ENCODE data around the gene ZNF302.

Gene ZNF302

GRCh38 chr19:34707661-34708060, 30.2 kb downstream of the ZNF302 start:
- no peaks in the 10 kb centered on the region for H3K9me3 ChIP-seq (ENCODE audit: low read length)
- no peaks in the 10 kb centered on the region for H3K36me3 ChIP-seq (ENCODE audit: insufficient read depth, low read length)
- no peak overlapping the region for H3K9ac ChIP-seq (ENCODE audit: low read length)
- no peaks in the 10 kb centered on the region for H3K27me3 ChIP-seq (ENCODE audit: control insufficient read depth in 1 of 2, insufficient read depth in 2 of 2, low read length in 2 of 2)
- H3K4me1 ChIP-seq (ENCODE audit: insufficient read depth, low read length) = no peaks in the 10 kb centered on the region
- H3K4me3 ChIP-seq (ENCODE audit: low read depth in 1 of 2, low read length in 2 of 2) = no peak overlapping the region
- H3K27ac ChIP-seq (ENCODE audit: low read depth, low read length) = no peak overlapping the region

GRCh38 chr19:34711890-34712289, 34.4 kb downstream of the ZNF302 start:
- peaks cover 4% of the 10 kb centered on the region for H3K9me3 ChIP-seq (ENCODE audit: low read length)

GRCh38 chr19:34712395-34713261, 35.1 kb downstream of the ZNF302 start:
- Histone ChIP-seq H3K9ac (ENCODE audit: low read length) (no peak overlapping the region), H3K27me3 (ENCODE audit: control insufficient read depth in 1 of 2, insufficient read depth in 2 of 2, low read length in 2 of 2) (no peaks in the 10 kb centered on the region), H3K36me3 (ENCODE audit: insufficient read depth, low read length) (no peaks in the 10 kb centered on the region), H3K9me3 (ENCODE audit: low read length) (peaks cover 4% of the 10 kb centered on the region), H3K4me3 (ENCODE audit: low read depth in 1 of 2, low read length in 2 of 2) (no peak overlapping the region), H3K4me1 (ENCODE audit: insufficient read depth, low read length) (no peaks in the 10 kb centered on the region), H3K27ac (ENCODE audit: low read depth, low read length) (no peak overlapping the region)

More at GRCh38 chr19:34711890-34712289, 34.4 kb downstream of the ZNF302 start:
- Histone ChIP-seq H3K9ac (ENCODE audit: low read length) (no peak overlapping the region), H3K4me1 (ENCODE audit: insufficient read depth, low read length) (no peaks in the 10 kb centered on the region), H3K27me3 (ENCODE audit: control insufficient read depth in 1 of 2, insufficient read depth in 2 of 2, low read length in 2 of 2) (no peaks in the 10 kb centered on the region), H3K4me3 (ENCODE audit: low read depth in 1 of 2, low read length in 2 of 2) (no peak overlapping the region), H3K36me3 (ENCODE audit: insufficient read depth, low read length) (no peaks in the 10 kb centered on the region), H3K27ac (ENCODE audit: low read depth, low read length) (no peak overlapping the region)

- no peaks in the 10 kb centered on the region for H3K27me3 ChIP-seq (ENCODE audit: control insufficient read depth in 1 of 2, insufficient read depth in 2 of 2, low read length in 2 of 2)
- no peaks in the 10 kb centered on the region for H3K36me3 ChIP-seq (ENCODE audit: insufficient read depth, low read length)
Measured at GRCh38 chr19:34713262-34713637, 35.8 kb downstream of the ZNF302 start.

GRCh38 chr19:34715357-34715756, 37.9 kb downstream of the ZNF302 start:
- no peaks in the 10 kb centered on the region for H3K36me3 ChIP-seq (ENCODE audit: insufficient read depth, low read length)
- no peaks in the 10 kb centered on the region for H3K27me3 ChIP-seq (ENCODE audit: control insufficient read depth in 1 of 2, insufficient read depth in 2 of 2, low read length in 2 of 2)
- no peaks in the 10 kb centered on the region for H3K4me1 ChIP-seq (ENCODE audit: insufficient read depth, low read length)
- H3K4me3 ChIP-seq (ENCODE audit: low read depth in 1 of 2, low read length in 2 of 2) = no peak overlapping the region
- H3K9ac ChIP-seq (ENCODE audit: low read length) = no peak overlapping the region
- H3K27ac ChIP-seq (ENCODE audit: low read depth, low read length) = no peak overlapping the region
- H3K9me3 ChIP-seq (ENCODE audit: low read length) = peaks cover 4% of the 10 kb centered on the region

More at GRCh38 chr19:34713262-34713637, 35.8 kb downstream of the ZNF302 start:
- no peak overlapping the region for H3K4me3 ChIP-seq (ENCODE audit: low read depth in 1 of 2, low read length in 2 of 2)
- no peak overlapping the region for H3K27ac ChIP-seq (ENCODE audit: low read depth, low read length)
- H3K9me3 ChIP-seq (ENCODE audit: low read length) = peaks cover 4% of the 10 kb centered on the region
- H3K4me1 ChIP-seq (ENCODE audit: insufficient read depth, low read length) = no peaks in the 10 kb centered on the region
- H3K9ac ChIP-seq (ENCODE audit: low read length) = no peak overlapping the region

GRCh38 chr19:34722353-34722752, 44.9 kb downstream of the ZNF302 start:
- Histone ChIP-seq H3K27ac (ENCODE audit: low read depth, low read length) (no peak overlapping the region), H3K4me3 (ENCODE audit: low read depth in 1 of 2, low read length in 2 of 2) (no peak overlapping the region), H3K9me3 (ENCODE audit: low read length) (no peaks in the 10 kb centered on the region), H3K27me3 (ENCODE audit: control insufficient read depth in 1 of 2, insufficient read depth in 2 of 2, low read length in 2 of 2) (no peaks in the 10 kb centered on the region), H3K9ac (ENCODE audit: low read length) (no peak overlapping the region), H3K36me3 (ENCODE audit: insufficient read depth, low read length) (no peaks in the 10 kb centered on the region), H3K4me1 (ENCODE audit: insufficient read depth, low read length) (no peaks in the 10 kb centered on the region)

GRCh38 chr19:34725400-34725799, 47.9 kb downstream of the ZNF302 start:
- no peak overlapping the region for H3K9ac ChIP-seq (ENCODE audit: low read length)
- H3K9me3 ChIP-seq (ENCODE audit: low read length) = no peaks in the 10 kb centered on the region
- no peaks in the 10 kb centered on the region for H3K4me1 ChIP-seq (ENCODE audit: insufficient read depth, low read length)

GRCh38 chr19:34731019-34731829, 53.7 kb downstream of the ZNF302 start:
- Histone ChIP-seq H3K9me3 (ENCODE audit: low read length) (no peaks in the 10 kb centered on the region), H3K4me3 (ENCODE audit: low read depth in 1 of 2, low read length in 2 of 2) (no peak overlapping the region), H3K27ac (ENCODE audit: low read depth, low read length) (no peak overlapping the region), H3K9ac (ENCODE audit: low read length) (no peak overlapping the region), H3K36me3 (ENCODE audit: insufficient read depth, low read length) (peaks cover 7% of the 10 kb centered on the region), H3K27me3 (ENCODE audit: control insufficient read depth in 1 of 2, insufficient read depth in 2 of 2, low read length in 2 of 2) (no peaks in the 10 kb centered on the region), H3K4me1 (ENCODE audit: insufficient read depth, low read length) (peaks cover 24% of the 10 kb centered on the region)

More at GRCh38 chr19:34725400-34725799, 47.9 kb downstream of the ZNF302 start:
- H3K27me3 ChIP-seq (ENCODE audit: control insufficient read depth in 1 of 2, insufficient read depth in 2 of 2, low read length in 2 of 2) = no peaks in the 10 kb centered on the region
- H3K27ac ChIP-seq (ENCODE audit: low read depth, low read length) = no peak overlapping the region
- no peaks in the 10 kb centered on the region for H3K36me3 ChIP-seq (ENCODE audit: insufficient read depth, low read length)
- H3K4me3 ChIP-seq (ENCODE audit: low read depth in 1 of 2, low read length in 2 of 2) = no peak overlapping the region

- Histone ChIP-seq H3K36me3 (ENCODE audit: insufficient read depth, low read length) (peaks cover 8% of the 10 kb centered on the region), H3K27me3 (ENCODE audit: control insufficient read depth in 1 of 2, insufficient read depth in 2 of 2, low read length in 2 of 2) (no peaks in the 10 kb centered on the region), H3K4me1 (ENCODE audit: insufficient read depth, low read length) (peaks cover 26% of the 10 kb centered on the region), H3K9ac (ENCODE audit: low read length) (no peak overlapping the region), H3K27ac (ENCODE audit: low read depth, low read length) (no peak overlapping the region), H3K9me3 (ENCODE audit: low read length) (no peaks in the 10 kb centered on the region), H3K4me3 (ENCODE audit: low read depth in 1 of 2, low read length in 2 of 2) (no peak overlapping the region)
Measured at GRCh38 chr19:34731964-34732363, 54.5 kb downstream of the ZNF302 start.

- peaks cover 3% of the 10 kb centered on the region for H3K9me3 ChIP-seq (ENCODE audit: low read length)
- H3K4me3 ChIP-seq (ENCODE audit: low read depth in 1 of 2, low read length in 2 of 2) = peak overlapping the region; percentile 88 to 91
- peaks cover 26% of the 10 kb centered on the region for H3K4me1 ChIP-seq (ENCODE audit: insufficient read depth, low read length)
- peak overlapping the region; percentile 85 for H3K27ac ChIP-seq (ENCODE audit: low read depth, low read length)
- no peaks in the 10 kb centered on the region for H3K27me3 ChIP-seq (ENCODE audit: control insufficient read depth in 1 of 2, insufficient read depth in 2 of 2, low read length in 2 of 2)
- H3K9ac ChIP-seq (ENCODE audit: low read length) = no peak overlapping the region
- peaks cover 12% of the 10 kb centered on the region for H3K36me3 ChIP-seq (ENCODE audit: insufficient read depth, low read length)
Measured at GRCh38 chr19:34732612-34733211, 55.2 kb downstream of the ZNF302 start.

GRCh38 chr19:34733266-34733745, 55.8 kb downstream of the ZNF302 start:
- peak overlapping the region; percentile 85 for H3K27ac ChIP-seq (ENCODE audit: low read depth, low read length)
- peaks cover 26% of the 10 kb centered on the region for H3K4me1 ChIP-seq (ENCODE audit: insufficient read depth, low read length)
- peaks cover 18% of the 10 kb centered on the region for H3K36me3 ChIP-seq (ENCODE audit: insufficient read depth, low read length)
- H3K4me3 ChIP-seq (ENCODE audit: low read depth in 1 of 2, low read length in 2 of 2) = peak overlapping the region; percentile 88 to 91
- no peaks in the 10 kb centered on the region for H3K27me3 ChIP-seq (ENCODE audit: control insufficient read depth in 1 of 2, insufficient read depth in 2 of 2, low read length in 2 of 2)
- peaks cover 7% of the 10 kb centered on the region for H3K9me3 ChIP-seq (ENCODE audit: low read length)
- H3K9ac ChIP-seq (ENCODE audit: low read length) = peak overlapping the region; percentile 88

Measured in muscle layer of colon (tissue), 2 donors.